ENCODE measurements around the gene AMBP. TPM values are rescaled to one million over a fixed set of nuclear protein-coding genes. Genes with fewer than 3 reads are reported as not detected.
A peak's percentile ranks its signal among the peaks of the same experiment; 100 is the strongest.

The AMBP gene
- total RNA-seq, 2 experiments from 2014 or later, result not detected

- H3K27ac Mint-ChIP-seq, result no peak overlapping the region
- DNase-seq, result no peak
- H3K27me3 Mint-ChIP-seq, result no peaks in the 10 kb centered on the region
- H3K9me3 Mint-ChIP-seq, result no peaks in the 10 kb centered on the region
- ChIA-PET CTCF (interaction anchor here (0.6 to 1.0 kb wide), 2 partner anchors 46 to 47 kb away, joined by 3 read pairs; no protein-coding TSS in a partner anchor), POLR2A (no interaction called here)
- H3K36me3 Mint-ChIP-seq, result no peaks in the 10 kb centered on the region
- intact Hi-C loops (cut with micrococcal nuclease), result no loop called here
- no peak overlapping the region for H3K4me3 Mint-ChIP-seq
- no peaks in the 10 kb centered on the region for H3K4me1 Mint-ChIP-seq (ENCODE audit: low read depth)
These were observed 42.0 kb downstream of the AMBP start for GRCh38 chr9:114035845-114036801.

GRCh38 chr9:114035221-114035844 lies 42.8 kb downstream of the AMBP start:
- H3K36me3 Mint-ChIP-seq, result no peaks in the 10 kb centered on the region
- POLR2A ChIA-PET, result no interaction called here

GRCh38 chr9:114034661-114035062 lies 43.4 kb downstream of the AMBP start:
- POLR2A ChIA-PET, result no interaction called here
- no peak for DNase-seq
- H3K4me1 Mint-ChIP-seq (ENCODE audit: low read depth), result no peaks in the 10 kb centered on the region
- CTCF ChIA-PET, result no interaction called here
- H3K27ac Mint-ChIP-seq, result no peak overlapping the region
- H3K36me3 Mint-ChIP-seq, result no peaks in the 10 kb centered on the region
- H3K27me3 Mint-ChIP-seq, result no peaks in the 10 kb centered on the region
- no peak overlapping the region for H3K4me3 Mint-ChIP-seq
- no peaks in the 10 kb centered on the region for H3K9me3 Mint-ChIP-seq
- intact Hi-C loops (cut with micrococcal nuclease), result no loop called here

More at GRCh38 chr9:114035221-114035844, 42.8 kb downstream of the AMBP start:
- Mint-ChIP-seq H3K27ac (no peak overlapping the region), H3K4me1 (ENCODE audit: low read depth) (no peaks in the 10 kb centered on the region), H3K27me3 (no peaks in the 10 kb centered on the region), H3K4me3 (no peak overlapping the region), H3K9me3 (no peaks in the 10 kb centered on the region)
- intact Hi-C loops (cut with micrococcal nuclease), result no loop called here
- CTCF ChIA-PET, result no interaction called here
- DNase-seq, result no peak

GRCh38 chr9:114034196-114034595 lies 43.9 kb downstream of the AMBP start:
- DNase-seq, result no peak
- no peaks in the 10 kb centered on the region for H3K4me1 Mint-ChIP-seq (ENCODE audit: low read depth)
- ChIA-PET CTCF (interaction anchor here (0.6 kb wide), 2 partner anchors 10 to 201 kb away, joined by 3 read pairs; no protein-coding TSS in a partner anchor), POLR2A (no interaction called here)
- intact Hi-C loops (cut with micrococcal nuclease), result no loop called here
- H3K27me3 Mint-ChIP-seq, result no peaks in the 10 kb centered on the region
- H3K27ac Mint-ChIP-seq, result no peak overlapping the region
- no peaks in the 10 kb centered on the region for H3K36me3 Mint-ChIP-seq
- H3K9me3 Mint-ChIP-seq, result no peaks in the 10 kb centered on the region
- no peak overlapping the region for H3K4me3 Mint-ChIP-seq

- H3K4me3 Mint-ChIP-seq, result no peak overlapping the region
- CTCF ChIA-PET, result interaction anchor here (0.6 kb wide), 2 partner anchors 11 to 201 kb away, joined by 3 read pairs; no protein-coding TSS in a partner anchor
- no peaks in the 10 kb centered on the region for H3K27me3 Mint-ChIP-seq
- intact Hi-C loops (cut with micrococcal nuclease), result no loop called here
- H3K9me3 Mint-ChIP-seq, result no peaks in the 10 kb centered on the region
- H3K4me1 Mint-ChIP-seq (ENCODE audit: low read depth), result no peaks in the 10 kb centered on the region
- H3K27ac Mint-ChIP-seq, result no peak overlapping the region
- peak; percentile 15 for DNase-seq
- POLR2A ChIA-PET, result no interaction called here
- no peaks in the 10 kb centered on the region for H3K36me3 Mint-ChIP-seq
These were observed 44.5 kb downstream of the AMBP start for GRCh38 chr9:114033397-114034103.

- H3K4me1 Mint-ChIP-seq (ENCODE audit: low read depth), result no peaks in the 10 kb centered on the region
- H3K9me3 Mint-ChIP-seq, result no peaks in the 10 kb centered on the region
- no peak overlapping the region for H3K4me3 Mint-ChIP-seq
- no peak overlapping the region for H3K27ac Mint-ChIP-seq
- no peaks in the 10 kb centered on the region for H3K27me3 Mint-ChIP-seq
- intact Hi-C loops (cut with micrococcal nuclease), result no loop called here
- DNase-seq, result no peak
- CTCF ChIA-PET, result interaction anchor here (0.6 to 1.4 kb wide), 3 partner anchors 12 to 50 kb away, joined by 3 read pairs; no protein-coding TSS in a partner anchor
- no peaks in the 10 kb centered on the region for H3K36me3 Mint-ChIP-seq
- POLR2A ChIA-PET, result no interaction called here
These were observed 45.9 kb downstream of the AMBP start for GRCh38 chr9:114031948-114032840.

GRCh38 chr9:114031037-114031630 lies 47.0 kb downstream of the AMBP start:
- DNase-seq, result no peak
- Mint-ChIP-seq H3K36me3 (no peaks in the 10 kb centered on the region), H3K27ac (no peak overlapping the region), H3K4me3 (no peak overlapping the region), H3K4me1 (ENCODE audit: low read depth) (no peaks in the 10 kb centered on the region), H3K27me3 (no peaks in the 10 kb centered on the region), H3K9me3 (no peaks in the 10 kb centered on the region)
- ChIA-PET CTCF (interaction anchor here (1.4 kb wide), 1 partner anchor 51 kb away, joined by 3 read pairs; no protein-coding TSS in a partner anchor), POLR2A (no interaction called here)
- intact Hi-C loops (cut with micrococcal nuclease), result no loop called here

GRCh38 chr9:114030364-114030763 lies 47.7 kb downstream of the AMBP start:
- no peaks in the 10 kb centered on the region for H3K4me1 Mint-ChIP-seq (ENCODE audit: low read depth)
- no peak for DNase-seq
- no peak overlapping the region for H3K27ac Mint-ChIP-seq
- no peaks in the 10 kb centered on the region for H3K27me3 Mint-ChIP-seq
- intact Hi-C loops (cut with micrococcal nuclease), result no loop called here
- no peaks in the 10 kb centered on the region for H3K9me3 Mint-ChIP-seq
- peaks cover under 1% of the 10 kb centered on the region for H3K36me3 Mint-ChIP-seq
- no peak overlapping the region for H3K4me3 Mint-ChIP-seq
- ChIA-PET POLR2A (no interaction called here), CTCF (no interaction called here)

GRCh38 chr9:114029311-114030170 lies 48.6 kb downstream of the AMBP start:
- no peak overlapping the region for H3K27ac Mint-ChIP-seq
- H3K4me3 Mint-ChIP-seq, result no peak overlapping the region
- POLR2A ChIA-PET, result no interaction called here
- peaks cover 7% of the 10 kb centered on the region for H3K9me3 Mint-ChIP-seq
- intact Hi-C loops (cut with micrococcal nuclease), result no loop called here
- no peaks in the 10 kb centered on the region for H3K27me3 Mint-ChIP-seq
- CTCF ChIA-PET, result no interaction called here
- H3K36me3 Mint-ChIP-seq, result peaks cover 6% of the 10 kb centered on the region
- H3K4me1 Mint-ChIP-seq (ENCODE audit: low read depth), result no peaks in the 10 kb centered on the region
- no peak for DNase-seq

GRCh38 chr9:114028646-114029045 lies 49.5 kb downstream of the AMBP start:
- no peak overlapping the region for H3K4me3 Mint-ChIP-seq
- H3K27ac Mint-ChIP-seq, result no peak overlapping the region
- peaks cover 15% of the 10 kb centered on the region for H3K9me3 Mint-ChIP-seq
- CTCF ChIA-PET, result interaction anchor here (1.0 kb wide), 1 partner anchor 54 kb away, joined by 3 read pairs; no protein-coding TSS in a partner anchor
- POLR2A ChIA-PET, result no interaction called here
- intact Hi-C loops (cut with micrococcal nuclease), result no loop called here
- H3K4me1 Mint-ChIP-seq (ENCODE audit: low read depth), result no peaks in the 10 kb centered on the region
- H3K36me3 Mint-ChIP-seq, result peaks cover 6% of the 10 kb centered on the region
- H3K27me3 Mint-ChIP-seq, result no peaks in the 10 kb centered on the region
- DNase-seq, result no peak
